ENCODE measurements around the gene KCNJ12. TPM values are rescaled to one million over a fixed set of nuclear protein-coding genes. Genes with fewer than 3 reads are reported as not detected.

KCNJ12 gene
- total and polyA plus RNA-seq, 4 donors = 0.67 to 6.6 (median 2.5) TPM

GRCh38 chr17:21355586-21355985, 20.6 kb upstream of the KCNJ12 start:
- 87 to 88% methylated on average over 12 of the region's 12 CpGs for WGBS, 2 donors
- TF ChIP-seq CTCF (IDR thresholded peaks at IDR 0.05; ENCODE audit: control extremely low read depth, extremely low read depth) = no peak
- H3K36me3 ChIP-seq (ENCODE audit: control insufficient read depth in 4 of 4, insufficient read depth in 4 of 4, low read length in 4 of 4) = no peaks in the 10 kb centered on the region
- no peak overlapping the region for H3K9ac ChIP-seq (ENCODE audit: insufficient read depth in 1 of 2, low read length in 2 of 2)
- no peak overlapping the region for H3K27ac ChIP-seq (ENCODE audit: low read depth in 1 of 2, low read length in 1 of 2)
- H3K4me3 ChIP-seq = no peak overlapping the region
- ATAC-seq (ENCODE audit: insufficient read depth, low FRiP score) (no peak), DNase-seq (no peak)
- no peaks in the 10 kb centered on the region for H3K9me3 ChIP-seq (ENCODE audit: control insufficient read depth in 4 of 4, insufficient read depth in 3 of 4, low read length in 3 of 4)
- H3K4me1 ChIP-seq (ENCODE audit: control insufficient read depth in 5 of 5, insufficient read depth in 5 of 5, low read length in 5 of 5) = peaks cover 0 to 7% (median 0%) of the 10 kb centered on the region in 5 donors
- no peaks in the 10 kb centered on the region for H3K27me3 ChIP-seq (ENCODE audit: control insufficient read depth in 3 of 3, insufficient read depth in 3 of 3, low read length in 2 of 3)

- Histone ChIP-seq H3K9ac (ENCODE audit: insufficient read depth in 1 of 2, low read length in 2 of 2) (no peak overlapping the region), H3K4me1 (ENCODE audit: control insufficient read depth in 5 of 5, insufficient read depth in 5 of 5, low read length in 5 of 5) (peaks cover 0 to 7% (median 0%) of the 10 kb centered on the region in 5 donors), H3K9me3 (ENCODE audit: control insufficient read depth in 4 of 4, insufficient read depth in 3 of 4, low read length in 3 of 4) (no peaks in the 10 kb centered on the region), H3K36me3 (ENCODE audit: control insufficient read depth in 4 of 4, insufficient read depth in 4 of 4, low read length in 4 of 4) (no peaks in the 10 kb centered on the region), H3K4me3 (no peak overlapping the region), H3K27ac (ENCODE audit: low read depth in 1 of 2, low read length in 1 of 2) (no peak overlapping the region), H3K27me3 (ENCODE audit: control insufficient read depth in 3 of 3, insufficient read depth in 3 of 3, low read length in 2 of 3) (no peaks in the 10 kb centered on the region)
- 95 to 96% methylated on average over 2 of the region's 2 CpGs for WGBS, 2 donors
- no peak for TF ChIP-seq CTCF (IDR thresholded peaks at IDR 0.05; ENCODE audit: control extremely low read depth, extremely low read depth)
- DNase-seq (no peak), ATAC-seq (ENCODE audit: insufficient read depth, low FRiP score) (no peak)
These were observed 19.5 kb upstream of the KCNJ12 start for GRCh38 chr17:21356537-21357127.

- DNase-seq (no peak), ATAC-seq (ENCODE audit: insufficient read depth, low FRiP score) (no peak)
- Histone ChIP-seq H3K4me3 (no peak overlapping the region), H3K27me3 (ENCODE audit: control insufficient read depth in 3 of 3, insufficient read depth in 3 of 3, low read length in 2 of 3) (no peaks in the 10 kb centered on the region), H3K36me3 (ENCODE audit: control insufficient read depth in 4 of 4, insufficient read depth in 4 of 4, low read length in 4 of 4) (no peaks in the 10 kb centered on the region), H3K27ac (ENCODE audit: low read depth in 1 of 2, low read length in 1 of 2) (no peak overlapping the region), H3K9ac (ENCODE audit: insufficient read depth in 1 of 2, low read length in 2 of 2) (no peak overlapping the region), H3K4me1 (ENCODE audit: control insufficient read depth in 5 of 5, insufficient read depth in 5 of 5, low read length in 5 of 5) (peaks cover 0 to 7% (median 0%) of the 10 kb centered on the region in 5 donors), H3K9me3 (ENCODE audit: control insufficient read depth in 4 of 4, insufficient read depth in 3 of 4, low read length in 3 of 4) (no peaks in the 10 kb centered on the region)
- WGBS, 2 donors = 86 to 90% methylated on average over 5 of the region's 5 CpGs
- TF ChIP-seq CTCF (IDR thresholded peaks at IDR 0.05; ENCODE audit: control extremely low read depth, extremely low read depth) = no peak
These were observed 18.9 kb upstream of the KCNJ12 start for GRCh38 chr17:21357281-21357680.
